GM23338 (cell line): ENCODE data around the gene CUEDC1. TPM values are rescaled to one million over a fixed set of nuclear protein-coding genes. Genes with fewer than 3 reads are reported as not detected.

Experiments
- ATAC-seq: fragments of 200-7000 bp; cut with Tn5 transposase; 3 replicates; pipeline ENCODE4 v1.9.1; 2020
- DNase-seq: peaks from one replicate; pipeline ENCODE4 v3.0.0-alpha.2; 2015; ENCODE audit warnings: low spot score
- H2AFZ ChIP-seq: fragments of 200-600 bp; sonication (generic); 2 replicates; pipeline ENCODE4 v1.8.0; 2016; ENCODE audit warnings: antibody characterized with exemption, mild to moderate bottlenecking, moderate library complexity
- H3F3A ChIP-seq: fragments of 200-600 bp; sonication (generic); replicated peaks from 2 replicates; pipeline ENCODE4 v1.8.0; 2017; ENCODE audit warnings: antibody characterized with exemption, mixed run types, low read depth
- H3K27ac ChIP-seq: fragments of 200-600 bp; sonication (generic); 2 replicates; pipeline ENCODE4 v1.6.1; 2016; ENCODE audit warnings: low read depth
- H3K27me3 ChIP-seq: fragments of 200-600 bp; sonication (generic); 2 replicates; pipeline ENCODE4 v1.8.0; 2016; ENCODE audit warnings: mild to moderate bottlenecking, mixed run types, moderate library complexity; ENCODE audit not compliant: insufficient read depth
- H3K36me3 ChIP-seq: fragments of 200-600 bp; sonication (generic); 2 replicates; pipeline ENCODE4 v1.8.0; 2016; ENCODE audit warnings: mild to moderate bottlenecking; ENCODE audit not compliant: insufficient read depth
- H3K4me1 ChIP-seq: fragments of 200-600 bp; sonication (generic); 2 replicates; pipeline ENCODE4 v1.8.0; 2016; ENCODE audit warnings: mild to moderate bottlenecking, moderate library complexity; ENCODE audit not compliant: insufficient read depth
- H3K4me2 ChIP-seq: fragments of 200-600 bp; sonication (generic); 2 replicates; pipeline ENCODE4 v1.7.1; 2017; ENCODE audit warnings: mixed run types
- H3K4me3 ChIP-seq: fragments of 200-600 bp; sonication (generic); 2 replicates; pipeline ENCODE4 v1.6.1; 2016; ENCODE audit warnings: mixed run types
- H3K79me2 ChIP-seq: fragments of 200-600 bp; sonication (generic); replicated peaks from 2 replicates; pipeline ENCODE4 v1.8.0; 2017; ENCODE audit warnings: mild to moderate bottlenecking; ENCODE audit not compliant: insufficient read depth
- H3K9me2 ChIP-seq: fragments of 200-600 bp; sonication (generic); 2 replicates; pipeline ENCODE4 v1.8.0; 2017; ENCODE audit not compliant: insufficient read depth
- H4K20me1 ChIP-seq: fragments of 200-600 bp; sonication (generic); replicated peaks from 2 replicates; pipeline ENCODE4 v1.8.0; 2017; ENCODE audit warnings: mild to moderate bottlenecking; ENCODE audit not compliant: insufficient read depth
- H3K27ac Mint-ChIP-seq: 2 replicates; pipeline ENCODE4 v1.8.0; 2020; ENCODE audit warnings: inconsistent platforms, mild to moderate bottlenecking, moderate library complexity, mixed read lengths
- H3K27me3 Mint-ChIP-seq: 3 replicates; pipeline ENCODE4 v1.8.0; 2022; ENCODE audit warnings: low read depth, mild to moderate bottlenecking, moderate library complexity, mixed read lengths, inconsistent platforms; ENCODE audit not compliant: insufficient read depth, poor library complexity
- H3K36me3 Mint-ChIP-seq: 3 replicates; pipeline ENCODE4 v1.8.0; 2021; ENCODE audit warnings: low read depth, mild to moderate bottlenecking, inconsistent platforms, moderate library complexity, mixed read lengths
- H3K4me1 Mint-ChIP-seq: 3 replicates; pipeline ENCODE4 v1.8.0; 2020; ENCODE audit warnings: mild to moderate bottlenecking, inconsistent platforms, mixed read lengths
- H3K4me3 Mint-ChIP-seq: 3 replicates; pipeline ENCODE4 v1.8.0; 2021; ENCODE audit warnings: moderate library complexity, mild to moderate bottlenecking, inconsistent platforms, mixed read lengths
- H3K9me3 Mint-ChIP-seq: 3 replicates; pipeline ENCODE4 v1.8.0; 2020; ENCODE audit warnings: moderate library complexity, mild to moderate bottlenecking, inconsistent platforms, mixed read lengths
- CREB1 ChIP-seq: fragments of 250-450 bp; sonication (Bioruptor Pico); IDR thresholded peaks from 2 replicates; pipeline ENCODE4 v1.5.0; 2020; ENCODE audit warnings: low read depth, mild to moderate bottlenecking, moderate library complexity
- CTCF ChIP-seq, 2 experiments: fragments of 200-600 bp in 1 of 2; sonication (generic) in 1 of 2; conservative IDR thresholded peaks; 2 replicates each; pipeline versions ENCODE4 v1.5.1 to v1.6.1; 2016 to 2017; ENCODE audit warnings: antibody characterized with exemption in 2 of 2, low read depth in 2 of 2, mild to moderate bottlenecking in 2 of 2, moderate library complexity in 1 of 2
- ETS1 ChIP-seq: IDR thresholded peaks from 2 replicates; pipeline ENCODE4 v1.6.1; 2016; ENCODE audit warnings: antibody characterized with exemption
- EZH2 ChIP-seq: fragments of 200-600 bp; sonication (generic); IDR thresholded peaks from one replicate; pipeline ENCODE4 v1.8.0; 2017; ENCODE audit warnings: antibody characterized with exemption, mild to moderate bottlenecking, low read depth; ENCODE audit not compliant: unreplicated experiment
- EZH2phosphoT487 ChIP-seq: fragments of 200-600 bp; sonication (generic); IDR thresholded peaks from one replicate; pipeline ENCODE4 v1.8.1; 2018; ENCODE audit warnings: antibody characterized with exemption; ENCODE audit not compliant: unreplicated experiment
- NANOG ChIP-seq: IDR thresholded peaks from 2 replicates; pipeline ENCODE4 v1.6.1; 2016; ENCODE audit warnings: antibody characterized with exemption, borderline replicate concordance
- POLR2AphosphoS5 ChIP-seq: IDR thresholded peaks from 2 replicates; pipeline ENCODE4 v1.6.1; 2016; ENCODE audit warnings: antibody characterized with exemption, low read depth
- REST ChIP-seq: IDR thresholded peaks from one replicate; pipeline ENCODE4 v1.6.1; 2018; ENCODE audit warnings: antibody characterized with exemption; ENCODE audit not compliant: unreplicated experiment
- ZNF114 ChIP-seq: fragments of 250-450 bp; sonication (Bioruptor Pico); IDR thresholded peaks from 2 replicates; pipeline ENCODE4 v1.5.0; 2020; ENCODE audit warnings: mild to moderate bottlenecking, moderate library complexity
- ZNF331 ChIP-seq: fragments of 250-450 bp; sonication (Bioruptor Pico); IDR thresholded peaks from 2 replicates; pipeline ENCODE4 v1.5.0; 2020; ENCODE audit warnings: low read depth, mild to moderate bottlenecking, moderate library complexity
- long read RNA-seq: library from polyadenylated mRNA; unstranded; transcript quantifications from one replicate; pipeline ENCODE4 v2.0.0, GENCODE V29; 2020; ENCODE audit not compliant: unreplicated experiment
- polyA plus RNA-seq: library from polyadenylated mRNA; unstranded; fragments of >200 nt; fragmentation: Nextera tagmentation; extraction: Ambion mirVana; gene quantifications from 2 replicates; pipeline ENCODE4 v1.2.1, GENCODE V29; 2016
- total RNA-seq: library from RNA; depleted of rRNA; stranded (reverse); fragments of >200 nt; shearing (Covaris generic); gene quantifications from 2 replicates; pipeline ENCODE4 v1.2.3, GENCODE V29; 2014; rRNA removed

The CUEDC1 gene, protein sequence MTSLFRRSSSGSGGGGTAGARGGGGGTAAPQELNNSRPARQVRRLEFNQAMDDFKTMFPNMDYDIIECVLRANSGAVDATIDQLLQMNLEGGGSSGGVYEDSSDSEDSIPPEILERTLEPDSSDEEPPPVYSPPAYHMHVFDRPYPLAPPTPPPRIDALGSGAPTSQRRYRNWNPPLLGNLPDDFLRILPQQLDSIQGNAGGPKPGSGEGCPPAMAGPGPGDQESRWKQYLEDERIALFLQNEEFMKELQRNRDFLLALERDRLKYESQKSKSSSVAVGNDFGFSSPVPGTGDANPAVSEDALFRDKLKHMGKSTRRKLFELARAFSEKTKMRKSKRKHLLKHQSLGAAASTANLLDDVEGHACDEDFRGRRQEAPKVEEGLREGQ
- total RNA-seq (3.0 and 3.3 TPM in 2 replicates), polyA plus RNA-seq (7.7 and 11.3 TPM in 2 replicates)
- long read RNA-seq, partial matches to known transcripts: 1 of 2 reads
- long read RNA-seq, other reads (novel, unspliced or antisense): 1 of 2 reads

- peaks cover 39% of the 10 kb centered on the region for H3K4me1 Mint-ChIP-seq
- H3K27ac ChIP-seq: no peak within 1 kb of the TSS
- no peaks in the 10 kb centered on the region for H3K79me2 ChIP-seq
- H3K4me1 ChIP-seq: peaks cover 38% of the 10 kb centered on the region
- ATAC-seq: peak; percentile 54
- H3K36me3 Mint-ChIP-seq: no peaks in the 10 kb centered on the region; the same call in 2 of the 3 replicates
- H3K9me3 Mint-ChIP-seq: peaks cover 3% of the 10 kb centered on the region; the same call in 2 of the 3 replicates
- no peaks in the 10 kb centered on the region for H3K36me3 ChIP-seq
- TF ChIP-seq ZNF331 (CRISPR knock-in tag) (no peak), CTCF (conservative IDR thresholded peaks at IDR 0.05; ENCODE audit: low read depth in 2 of 2) (peak in 1 of 2 experiments; percentile 30; a peak in 2 of 4 replicates)
- no peak within 1 kb of the TSS; the same call in 1 of the 2 replicates for H3K27ac Mint-ChIP-seq
- peaks cover 42% of the 10 kb centered on the region for H3K27me3 ChIP-seq
- H4K20me1 ChIP-seq: no peaks in the 10 kb centered on the region
- peaks cover 15% of the 10 kb centered on the region for H3F3A ChIP-seq
- H3K9me2 ChIP-seq: no peaks in the 10 kb centered on the region
- peak within 1 kb of the TSS; percentile 95 for H2AFZ ChIP-seq
- DNase-seq: peak; percentile 76
- H3K27me3 Mint-ChIP-seq: peaks cover 29% of the 10 kb centered on the region
- H3K4me3 ChIP-seq: peak within 1 kb of the TSS; percentile 82
- H3K4me2 ChIP-seq: peak within 1 kb of the TSS; percentile 96
- H3K4me3 Mint-ChIP-seq: peak within 1 kb of the TSS; percentile 76
These were observed at the start of gene CUEDC1 for GRCh38 chr17:57955183-57955931. TSS of gene CUEDC1 (minus strand) at chr17:57955412. CDS start at chr17:57885564, 69,848 bp downstream.

DNA sequence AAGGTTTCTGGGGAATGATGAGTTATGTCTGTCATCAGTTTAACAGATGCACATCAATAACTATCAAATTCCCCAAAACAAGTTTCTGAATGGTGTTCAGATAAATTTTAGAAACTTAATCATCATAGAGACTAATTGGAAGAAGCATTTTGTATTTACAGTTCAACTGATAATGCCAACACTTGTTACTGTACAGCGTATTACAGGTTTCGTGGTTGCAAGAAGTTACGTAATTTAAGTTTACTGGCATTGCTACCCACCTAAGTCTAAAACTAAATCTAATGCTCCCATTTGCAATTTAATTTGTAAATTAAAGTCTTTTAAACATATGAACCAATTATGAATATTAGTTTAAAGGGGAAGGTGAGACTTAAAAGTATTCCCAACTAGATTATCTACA is 48.8 kb upstream of the CUEDC1 start:
- peaks cover 28% of the 10 kb centered on the region for H4K20me1 ChIP-seq
- peaks cover 18% of the 10 kb centered on the region for H3K4me1 ChIP-seq
- H3F3A ChIP-seq: peaks cover 26% of the 10 kb centered on the region; the same call in 1 of the 2 replicates
- peak overlapping the region; percentile 94 for H3K4me3 ChIP-seq
- H3K27ac ChIP-seq: peak overlapping the region; percentile 36
- no peak for TF ChIP-seq CTCF (conservative IDR thresholded peaks at IDR 0.05; ENCODE audit: low read depth in 2 of 2)
- TF ChIP-seq ETS1: no peak
- no peak for TF ChIP-seq ZNF114 (CRISPR knock-in tag)
- no peak for TF ChIP-seq REST
- TF ChIP-seq NANOG: no peak
- no peak for TF ChIP-seq EZH2phosphoT487
- TF ChIP-seq EZH2: no peak
- no peak for TF ChIP-seq CREB1 (CRISPR knock-in tag)
- TF ChIP-seq POLR2AphosphoS5: no peak
- H3K4me2 ChIP-seq: peak overlapping the region; percentile 96
- H3K27me3 Mint-ChIP-seq: peaks cover 17% of the 10 kb centered on the region
- no peaks in the 10 kb centered on the region for H3K9me2 ChIP-seq
- H2AFZ ChIP-seq: no peak overlapping the region
- DNase-seq: no peak
- no peaks in the 10 kb centered on the region for H3K27me3 ChIP-seq
- H3K4me1 Mint-ChIP-seq: peaks cover 39% of the 10 kb centered on the region
- peaks cover 56% of the 10 kb centered on the region for H3K79me2 ChIP-seq
- ATAC-seq: no peak
- H3K9me3 Mint-ChIP-seq: peaks cover 6% of the 10 kb centered on the region; the same call in 2 of the 3 replicates
- peaks cover 89% of the 10 kb centered on the region for H3K36me3 Mint-ChIP-seq
- H3K36me3 ChIP-seq: peaks cover 33% of the 10 kb centered on the region
- H3K4me3 Mint-ChIP-seq: peak overlapping the region; percentile 62
- no peak overlapping the region for H3K27ac Mint-ChIP-seq
